DOHH2 (cell line): ENCODE results near the gene GADD45G.

ENCODE experiments used
- CTCF ChIP-seq: fragments of 200-600 bp; sonication (generic); IDR thresholded peaks from one replicate; pipeline ENCODE4 v1.5.1; 2014; ENCODE audit warnings: antibody characterized with exemption, mild to moderate bottlenecking, low read depth, low read length; ENCODE audit not compliant: poor library complexity, severe bottlenecking
- EZH2phosphoT487 ChIP-seq: fragments of 200-600 bp; sonication (generic); IDR thresholded peaks from 2 replicates; pipeline ENCODE4 v1.6.1; 2017; ENCODE audit warnings: borderline replicate concordance, mild to moderate bottlenecking, antibody characterized with exemption, low read length, moderate library complexity, mixed read lengths

- no peak for TF ChIP-seq CTCF
- TF ChIP-seq EZH2phosphoT487 = no peak
These were observed 24.9 kb upstream of the GADD45G start for GRCh38 chr9:89579741-89580385.
